HG03159 (cell line): ENCODE measurements around the gene NMT1.

Source experiments
- ATAC-seq: cut with Tn5 transposase; IDR thresholded peaks from one replicate; pipeline ENCODE4 v1.9.1; 2021; ENCODE audit warnings: mild to moderate bottlenecking, moderate library complexity; ENCODE audit not compliant: unreplicated experiment

The NMT1 gene

GRCh38 chr17:45077643-45078042, 16.5 kb downstream of the NMT1 start:
- ATAC-seq = no peak

GRCh38 chr17:45081047-45081703, 20.1 kb downstream of the NMT1 start:
- no peak for ATAC-seq

GRCh38 chr17:45086391-45086790, 25.3 kb downstream of the NMT1 start:
- ATAC-seq = no peak

GRCh38 chr17:45086865-45087503, 25.9 kb downstream of the NMT1 start:
- no peak for ATAC-seq

GRCh38 chr17:45087504-45087975, 26.4 kb downstream of the NMT1 start:
- no peak for ATAC-seq

GRCh38 chr17:45087978-45088377, 26.9 kb downstream of the NMT1 start:
- ATAC-seq = no peak

- no peak for ATAC-seq
Measured at GRCh38 chr17:45088741-45089140, 27.6 kb downstream of the NMT1 start.

GRCh38 chr17:45090711-45091110, 29.6 kb downstream of the NMT1 start:
- no peak for ATAC-seq

- no peak for ATAC-seq
Measured at GRCh38 chr17:45091778-45092425, 30.8 kb downstream of the NMT1 start.

- ATAC-seq = no peak
Measured at GRCh38 chr17:45092911-45093430, 31.9 kb downstream of the NMT1 start.

- no peak for ATAC-seq
Measured at GRCh38 chr17:45093444-45094110, 32.5 kb downstream of the NMT1 start.

GRCh38 chr17:45096141-45096540, 35.0 kb downstream of the NMT1 start:
- no peak for ATAC-seq

- no peak for ATAC-seq
Measured at GRCh38 chr17:45096926-45097325, 35.8 kb downstream of the NMT1 start.

- no peak for ATAC-seq
Measured at GRCh38 chr17:45098081-45098868, 37.2 kb downstream of the NMT1 start.

GRCh38 chr17:45098869-45099616, 37.9 kb downstream of the NMT1 start:
- no peak for ATAC-seq

- ATAC-seq = no peak
Measured at GRCh38 chr17:45101546-45101882, 40.4 kb downstream of the NMT1 start.

GRCh38 chr17:45101883-45102811, 41.0 kb downstream of the NMT1 start:
- ATAC-seq = no peak

- ATAC-seq = no peak
Measured at GRCh38 chr17:45102856-45103255, 41.7 kb downstream of the NMT1 start.

- no peak for ATAC-seq
Measured at GRCh38 chr17:45103269-45103795, 42.2 kb downstream of the NMT1 start.
